Measurements from ENCODE around the gene NPFF. TPM values are rescaled to one million over a fixed set of nuclear protein-coding genes. Genes with fewer than 3 reads are reported as not detected.

The NPFF gene
- polyA plus RNA-seq, 2 of the 4 experiments (the other 2 are of a cell fraction): 0.17 TPM; not detected in 1

DNA sequence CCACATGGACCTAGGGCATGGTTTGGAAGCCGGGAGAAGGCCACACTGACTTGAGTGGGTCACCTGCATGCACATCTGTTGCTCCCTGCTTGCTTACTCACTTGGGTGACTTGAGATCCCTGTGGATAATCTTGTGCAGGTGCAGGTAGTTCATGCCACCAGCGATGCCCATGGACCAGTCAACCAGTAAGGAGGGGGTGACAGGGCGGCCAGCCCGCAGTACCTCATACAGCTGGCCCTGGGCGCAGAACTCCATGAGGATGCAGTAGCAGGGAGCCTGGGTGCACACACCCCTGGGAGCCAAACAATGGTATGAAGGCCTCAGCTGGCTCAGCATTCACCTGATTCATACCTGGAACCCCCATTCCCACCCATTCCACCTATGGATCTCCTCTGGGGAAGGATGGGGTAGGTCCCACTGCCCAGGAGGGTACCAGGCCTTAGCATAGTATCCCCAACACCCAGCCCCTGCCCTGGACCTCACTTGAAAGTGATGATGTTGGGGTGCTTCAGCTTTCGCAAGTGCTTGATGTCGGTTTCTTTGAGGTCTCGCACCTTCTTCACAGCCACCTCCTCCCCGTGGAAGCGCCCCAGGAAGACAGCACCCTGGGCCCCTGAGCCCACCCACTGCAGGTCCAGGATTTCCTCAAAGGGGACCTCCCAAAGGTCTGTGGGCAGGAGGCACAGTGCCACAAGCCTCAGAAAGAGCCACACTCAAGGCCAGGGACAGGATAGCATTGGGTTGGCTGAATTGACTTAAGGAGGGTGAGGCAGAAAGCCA lies 21.1 kb downstream of the NPFF start:
- DNase-seq (ENCODE audit: low read depth in 1 of 2, low spot score in 1 of 2) (no peak), ATAC-seq (peak; percentile 2 to 3; a peak in 4 of 6 replicates), FAIRE-seq (no peak)
- H3K4me3 ChIP-seq: no peak overlapping the region
- no peak overlapping the region for H3K27ac ChIP-seq
- no peaks in the 10 kb centered on the region for H3K9me3 ChIP-seq
- peaks cover 13% of the 10 kb centered on the region; the same call in 2 of the 3 replicates for H3K4me1 ChIP-seq
- WGBS (ENCODE audit: missing lambda C conversion rate): 96% methylated on average over 10 of the region's 10 CpGs
- H3K4me2 ChIP-seq: no peak overlapping the region
- ChIA-PET CTCF (interaction anchor here (1.0 to 2.5 kb wide), 5 partner anchors 12 to 134 kb away, joined by 3 to 7 read pairs (median 5); partner anchors contain the start of gene MAP3K12), POLR2A (interaction anchor here (6.9 kb wide), 1 partner anchor 14 kb away, joined by 34 read pairs; the partner anchor contains the start of genes MAP3K12 and TARBP2)
- TF ChIP-seq POLR2AphosphoS2 (conservative IDR thresholded peaks at IDR 0.05; ENCODE audit: low read length) (0 out of 2 replicates have a peak, but pooled peaks have one; percentile 9), TFCP2L1 (CRISPR knock-in tag; IDR thresholded peaks at IDR 0.05) (no peak)

DNA sequence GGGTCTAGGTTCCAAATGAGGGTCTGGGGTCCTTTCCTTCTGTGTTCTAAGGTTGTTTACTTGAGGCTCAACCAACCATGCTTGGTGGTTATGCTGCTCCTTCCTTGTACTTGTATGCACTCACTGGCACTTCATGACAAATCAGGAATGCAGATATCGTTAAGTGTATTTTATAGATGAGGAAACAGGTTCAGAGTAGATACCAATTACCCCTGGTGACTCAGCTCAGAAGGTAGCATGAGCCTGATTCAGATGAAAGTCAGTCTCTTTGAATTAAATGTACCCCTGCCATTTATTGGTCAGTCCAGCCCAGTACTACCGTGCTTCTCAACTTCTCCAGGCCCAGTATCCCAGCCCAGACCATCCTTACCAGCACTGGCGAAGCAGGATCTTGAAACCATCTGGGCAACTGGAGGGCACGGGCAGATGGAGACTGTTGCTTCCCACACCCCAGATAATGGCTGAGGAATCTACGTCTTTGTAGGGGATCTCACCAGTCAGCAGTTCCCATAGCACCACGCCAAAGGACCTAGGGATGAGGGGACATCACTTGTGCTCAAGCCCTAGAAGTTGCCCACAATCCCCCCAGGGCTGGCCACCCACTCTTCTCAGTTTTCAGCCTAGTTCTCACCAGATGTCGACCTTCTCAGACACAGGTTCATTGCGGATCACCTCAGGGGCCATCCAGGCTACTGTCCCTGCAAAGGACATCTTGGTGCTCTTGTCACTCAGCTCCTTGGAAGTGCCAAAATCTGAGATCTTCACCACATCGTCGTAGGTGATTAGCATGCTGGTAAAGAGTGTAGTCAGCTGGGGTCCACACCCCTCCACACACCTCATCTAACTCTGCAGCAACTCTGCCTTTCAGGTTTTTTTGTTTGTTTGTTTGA lies 22.4 kb downstream of the NPFF start:
- Histone ChIP-seq H3K9me3 (no peaks in the 10 kb centered on the region), H3K4me2 (no peak overlapping the region), H3K4me1 (peaks cover 25% of the 10 kb centered on the region), H3K27ac (no peak overlapping the region), H3K4me3 (no peak overlapping the region)
- ATAC-seq (peak in 1 of 2 experiments; percentile 1; a peak in 2 of 6 replicates), FAIRE-seq (no peak), DNase-seq (ENCODE audit: low read depth in 1 of 2, low spot score in 1 of 2) (no peak)
- ChIA-PET CTCF (interaction anchor here (1.1 to 2.5 kb wide), 2 partner anchors 9 to 132 kb away, joined by 5 to 7 read pairs; no protein-coding TSS in a partner anchor), POLR2A (interaction anchor here (3.3 to 6.9 kb wide), 2 partner anchors 8 to 15 kb away, joined by 21 to 34 read pairs; partner anchors contain the start of genes MAP3K12 and TARBP2)
- TF ChIP-seq MAX (IDR thresholded peaks at IDR 0.05) (no peak), FOSL2 (IDR thresholded peaks at IDR 0.05) (no peak), FOSL2 (CRISPR knock-in tag; IDR thresholded peaks at IDR 0.05) (no peak), POLR2AphosphoS2 (conservative IDR thresholded peaks at IDR 0.05; ENCODE audit: low read length) (peak; percentile 94), GATA3 (IDR thresholded peaks at IDR 0.05; ENCODE audit: borderline replicate concordance) (no peak), POLR2A (IDR thresholded peaks at IDR 0.05; ENCODE audit: low read length) (no peak), MAFK (IDR thresholded peaks at IDR 0.05; ENCODE audit: partially characterized antibody) (no peak), RAD21 (conservative IDR thresholded peaks at IDR 0.05 in 1 of 2, IDR thresholded peaks at IDR 0.05 in 1 of 2) (no peak), EHF (CRISPR knock-in tag; IDR thresholded peaks at IDR 0.05) (no peak), TP53 (CRISPR knock-in tag; IDR thresholded peaks at IDR 0.05) (0 out of 2 replicates have a peak, but pooled peaks have one; percentile 55), ZC3H11A (IDR thresholded peaks at IDR 0.05) (no peak)
- TF ChIP-seq, protein P1, sequence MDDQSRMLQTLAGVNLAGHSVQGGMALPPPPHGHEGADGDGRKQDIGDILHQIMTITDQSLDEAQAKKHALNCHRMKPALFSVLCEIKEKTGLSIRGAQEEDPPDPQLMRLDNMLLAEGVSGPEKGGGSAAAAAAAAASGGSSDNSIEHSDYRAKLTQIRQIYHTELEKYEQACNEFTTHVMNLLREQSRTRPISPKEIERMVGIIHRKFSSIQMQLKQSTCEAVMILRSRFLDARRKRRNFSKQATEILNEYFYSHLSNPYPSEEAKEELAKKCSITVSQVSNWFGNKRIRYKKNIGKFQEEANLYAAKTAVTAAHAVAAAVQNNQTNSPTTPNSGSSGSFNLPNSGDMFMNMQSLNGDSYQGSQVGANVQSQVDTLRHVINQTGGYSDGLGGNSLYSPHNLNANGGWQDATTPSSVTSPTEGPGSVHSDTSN (IDR thresholded peaks at IDR 0.05): no peak
- WGBS (ENCODE audit: missing lambda C conversion rate): 93% methylated on average over 10 of the region's 10 CpGs

DNA sequence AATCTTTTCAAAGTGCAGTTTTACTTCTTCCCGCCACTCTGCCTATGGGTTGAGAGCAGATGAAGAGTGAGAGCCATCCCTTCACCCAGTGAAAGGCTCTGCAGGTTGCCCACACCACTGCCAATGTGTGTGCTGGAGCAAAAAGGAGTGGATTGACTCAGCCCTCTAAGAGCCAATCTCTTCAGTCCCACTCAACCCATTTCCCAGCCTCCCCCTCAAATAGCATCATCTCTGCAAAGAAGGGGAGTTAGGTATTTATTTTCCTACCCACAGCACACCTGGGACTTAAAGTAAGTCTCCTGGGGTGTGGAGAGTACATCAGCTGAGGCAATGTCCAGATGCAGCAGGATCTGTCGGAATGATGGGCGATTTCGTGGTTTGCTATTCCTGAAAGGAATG lies 23.3 kb downstream of the NPFF start:
- CTCF ChIA-PET: interaction anchor here (1.1 to 3.4 kb wide), 5 partner anchors 10 to 157 kb away, joined by 4 to 24 read pairs (median 11); partner anchors contain the start of gene NPFF

More for the DNA sequence above, 23.3 kb downstream of the NPFF start:
- Histone ChIP-seq H3K9me3 (no peaks in the 10 kb centered on the region), H3K4me3 (no peak overlapping the region), H3K4me2 (no peak overlapping the region), H3K4me1 (peaks cover 24% of the 10 kb centered on the region), H3K27ac (no peak overlapping the region)
- 92% methylated on average over 4 of the region's 4 CpGs for WGBS (ENCODE audit: missing lambda C conversion rate)
- no peak for FAIRE-seq
- TF ChIP-seq FOSB (CRISPR knock-in tag; IDR thresholded peaks at IDR 0.05): peak; percentile 18; the same call in 1 of the 2 replicates
- no peak for TF ChIP-seq CTCF (IDR thresholded peaks at IDR 0.05)
- TF ChIP-seq ZC3H11A (IDR thresholded peaks at IDR 0.05): no peak
- TF ChIP-seq HDAC2 (IDR thresholded peaks at IDR 0.05): no peak
- ATAC-seq: peak; percentile 4 to 6; a peak in 3 of 6 replicates
- POLR2A ChIA-PET: interaction anchor here (1.3 to 6.9 kb wide), 4 partner anchors 9 to 139 kb away, joined by 3 to 34 read pairs (median 17); partner anchors contain the start of genes MAP3K12 and TARBP2
- no peak for DNase-seq (ENCODE audit: low read depth in 1 of 2, low spot score in 1 of 2)

Data from A549 (cell line).